Activated naive CD8-positive, alpha-beta T cell (primary cell): ENCODE results near the gene GID8.

ENCODE experiments used
- H3K27ac Mint-ChIP-seq: one replicate; pipeline ENCODE4 v1.8.0; 2021; ENCODE audit warnings: mixed read lengths
- H3K27me3 Mint-ChIP-seq: one replicate; pipeline ENCODE4 v1.8.0; 2021; ENCODE audit warnings: mixed read lengths
- H3K36me3 Mint-ChIP-seq: one replicate; pipeline ENCODE4 v1.8.0; 2021; ENCODE audit warnings: mixed read lengths
- H3K4me1 Mint-ChIP-seq: one replicate; pipeline ENCODE4 v1.8.0; 2021; ENCODE audit warnings: low read depth, mixed read lengths
- H3K4me3 Mint-ChIP-seq: one replicate; pipeline ENCODE4 v1.8.0; 2021; ENCODE audit warnings: mild to moderate bottlenecking, mixed read lengths
- H3K9me3 Mint-ChIP-seq: one replicate; pipeline ENCODE4 v1.8.0; 2021; ENCODE audit warnings: low read depth, mixed read lengths

GID8 gene

DNA sequence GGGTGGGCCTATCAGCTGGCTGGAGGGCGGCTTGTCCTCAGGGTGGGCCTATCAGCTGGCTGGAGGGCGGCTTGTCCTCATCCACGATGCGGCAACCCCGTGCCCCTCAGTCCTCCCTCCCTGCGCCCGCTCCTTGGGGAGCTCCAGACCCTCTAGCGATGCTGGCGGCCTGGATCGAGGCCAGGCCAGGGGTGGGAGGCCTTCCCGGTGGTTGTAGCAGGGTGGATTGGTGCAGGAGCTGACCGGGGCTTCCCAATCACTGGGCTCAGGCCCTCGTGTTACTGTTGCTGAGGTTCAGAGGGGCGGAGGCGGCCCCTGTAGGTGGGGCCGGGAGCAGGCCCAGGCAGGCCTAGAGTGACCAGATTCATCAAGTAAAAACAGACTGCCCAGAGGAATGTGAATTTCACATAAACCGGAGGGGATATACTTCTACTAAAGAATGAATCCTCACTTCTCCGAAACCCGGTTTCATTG is 23.4 kb downstream of the GID8 start:
- H3K4me3 Mint-ChIP-seq = no peak overlapping the region
- no peak overlapping the region for H3K27ac Mint-ChIP-seq
- no peaks in the 10 kb centered on the region for H3K27me3 Mint-ChIP-seq
- no peaks in the 10 kb centered on the region for H3K9me3 Mint-ChIP-seq
- peaks cover 7% of the 10 kb centered on the region for H3K4me1 Mint-ChIP-seq
- no peaks in the 10 kb centered on the region for H3K36me3 Mint-ChIP-seq

DNA sequence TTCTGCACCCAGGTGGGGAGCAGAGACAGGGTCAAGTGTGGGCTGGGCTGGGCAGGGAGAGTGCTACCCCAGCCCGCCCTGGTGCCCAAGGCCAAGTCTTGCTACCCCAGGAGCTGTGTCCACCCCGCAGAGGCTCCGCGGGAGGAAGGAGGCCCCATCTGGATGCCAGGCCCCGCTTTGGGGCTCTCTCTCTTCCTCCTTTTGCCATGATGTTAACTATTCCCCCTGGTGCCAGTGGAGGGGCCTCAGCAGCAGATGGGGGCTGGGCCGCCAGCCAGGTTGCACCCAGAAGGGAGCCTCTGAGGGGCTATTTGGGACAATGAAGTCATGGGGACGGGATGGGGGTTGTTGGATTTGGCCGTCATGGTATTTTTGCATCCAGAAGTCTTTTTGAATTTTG is 23.9 kb downstream of the GID8 start:
- H3K4me1 Mint-ChIP-seq = peaks cover 7% of the 10 kb centered on the region
- H3K27me3 Mint-ChIP-seq = no peaks in the 10 kb centered on the region
- H3K27ac Mint-ChIP-seq = no peak overlapping the region
- no peaks in the 10 kb centered on the region for H3K36me3 Mint-ChIP-seq
- H3K4me3 Mint-ChIP-seq = no peak overlapping the region
- no peaks in the 10 kb centered on the region for H3K9me3 Mint-ChIP-seq

DNA sequence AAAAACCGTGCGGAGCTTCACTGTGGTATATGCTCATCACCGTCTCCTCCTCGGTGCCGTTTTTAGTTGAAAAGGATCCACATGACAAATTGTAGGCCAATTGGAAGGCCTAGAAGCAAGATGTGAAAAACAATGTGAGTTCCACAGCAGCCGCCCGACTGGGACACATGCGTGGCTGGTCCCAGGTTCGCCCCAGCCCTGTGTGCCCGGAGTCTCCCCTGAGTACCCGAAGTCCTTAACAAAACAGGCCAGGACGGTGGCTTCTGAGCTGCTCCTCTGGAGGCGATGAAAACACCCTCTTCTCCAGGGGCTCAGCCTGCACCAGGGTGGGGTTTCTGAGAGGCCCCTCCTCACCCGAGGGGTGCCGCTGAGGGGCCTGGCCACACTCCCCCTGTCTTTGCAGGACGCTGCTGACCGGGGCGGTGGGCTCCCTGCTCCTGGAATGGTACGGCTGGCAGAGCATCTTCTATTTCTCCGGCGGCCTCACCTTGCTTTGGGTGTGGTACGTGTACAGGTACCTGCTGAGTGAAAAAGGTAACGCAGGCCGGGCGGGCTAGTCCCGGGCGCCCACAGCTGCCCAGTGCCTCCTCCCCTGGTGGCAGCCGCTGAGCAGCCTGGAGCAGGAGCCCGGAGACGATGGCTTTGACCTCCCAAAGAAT is 24.4 kb downstream of the GID8 start:
- no peaks in the 10 kb centered on the region for H3K9me3 Mint-ChIP-seq
- H3K4me3 Mint-ChIP-seq = no peak overlapping the region

DNA sequence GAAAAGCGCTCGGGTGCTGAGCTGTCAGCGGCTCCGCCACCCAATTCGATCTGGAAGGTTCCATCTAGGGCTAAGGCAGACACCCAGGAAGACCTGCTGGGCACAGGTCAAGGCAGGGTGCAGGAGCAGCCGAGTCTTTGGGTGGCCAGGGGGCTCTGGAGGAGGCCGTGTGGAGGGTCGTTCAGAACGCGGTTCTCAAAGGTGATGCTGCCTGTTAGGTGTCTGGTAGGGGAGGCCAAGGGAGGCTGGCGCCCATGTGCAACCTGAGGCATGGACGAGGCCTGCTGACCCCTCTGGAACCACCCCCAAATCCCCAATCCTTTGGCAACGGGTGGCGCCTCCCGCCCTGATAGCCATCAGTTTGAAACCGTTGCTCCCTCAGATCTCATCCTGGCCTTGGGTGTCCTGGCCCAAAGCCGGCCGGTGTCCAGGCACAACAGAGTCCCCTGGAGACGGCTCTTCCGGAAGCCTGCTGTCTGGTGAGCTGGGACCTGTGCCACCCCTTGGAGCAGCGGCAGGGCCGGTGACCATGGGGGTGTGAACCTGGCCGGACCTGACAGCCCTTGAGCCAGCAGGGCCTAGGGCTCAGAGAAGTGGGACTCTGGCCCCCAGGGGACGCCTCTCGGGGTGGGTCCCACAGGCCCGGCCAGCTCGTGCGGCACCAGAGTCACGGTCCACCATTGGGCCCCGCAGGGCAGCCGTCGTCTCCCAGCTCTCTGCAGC is 25.1 kb downstream of the GID8 start:
- no peaks in the 10 kb centered on the region for H3K36me3 Mint-ChIP-seq
- H3K27ac Mint-ChIP-seq = no peak overlapping the region
- H3K27me3 Mint-ChIP-seq = no peaks in the 10 kb centered on the region
- peaks cover 7% of the 10 kb centered on the region for H3K4me1 Mint-ChIP-seq
- H3K9me3 Mint-ChIP-seq = no peaks in the 10 kb centered on the region
- H3K4me3 Mint-ChIP-seq = no peak overlapping the region

More for the DNA sequence above, 24.4 kb downstream of the GID8 start:
- Mint-ChIP-seq H3K4me1 (peaks cover 7% of the 10 kb centered on the region), H3K36me3 (no peaks in the 10 kb centered on the region), H3K27me3 (no peaks in the 10 kb centered on the region), H3K27ac (no peak overlapping the region)

DNA sequence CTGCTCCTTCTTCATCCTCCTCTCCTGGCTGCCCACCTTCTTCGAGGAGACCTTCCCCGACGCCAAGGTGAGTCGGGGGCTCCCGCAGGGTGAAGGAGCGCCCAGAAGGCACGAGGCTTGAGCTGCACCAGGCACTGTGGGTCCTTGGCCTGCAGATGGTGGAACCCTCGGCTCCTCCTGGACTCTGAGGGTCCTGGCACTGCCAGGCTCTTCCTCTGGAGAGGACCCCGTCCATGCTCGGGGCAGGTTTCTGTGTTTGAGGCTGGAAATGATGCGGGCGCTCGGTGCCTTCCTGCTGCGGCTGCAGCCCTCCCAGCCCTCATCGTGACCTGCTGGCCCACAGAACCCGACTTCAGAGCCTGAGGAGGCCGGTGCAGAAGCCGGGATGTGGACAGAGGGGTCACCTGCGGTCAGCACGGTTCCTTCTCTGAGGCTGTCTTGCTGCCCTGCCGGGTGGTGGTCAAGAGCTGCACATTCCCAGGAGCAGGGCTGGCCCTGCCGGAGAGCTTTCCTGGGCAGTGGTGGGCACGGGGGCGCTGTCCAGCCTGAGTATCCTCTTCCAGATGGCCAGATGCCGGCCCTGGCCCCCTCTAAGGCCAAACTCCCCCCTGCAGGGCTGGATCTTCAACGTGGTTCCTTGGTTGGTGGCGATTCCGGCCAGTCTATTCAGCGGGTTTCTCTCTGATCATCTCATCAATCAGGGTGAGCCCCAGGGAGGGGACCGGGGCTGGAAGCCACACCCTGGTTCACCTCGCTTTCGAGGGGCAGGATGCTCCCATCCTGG is 25.9 kb downstream of the GID8 start:
- Mint-ChIP-seq H3K27ac (no peak overlapping the region), H3K4me1 (peaks cover 5% of the 10 kb centered on the region), H3K9me3 (no peaks in the 10 kb centered on the region), H3K27me3 (no peaks in the 10 kb centered on the region), H3K4me3 (no peak overlapping the region), H3K36me3 (no peaks in the 10 kb centered on the region)

DNA sequence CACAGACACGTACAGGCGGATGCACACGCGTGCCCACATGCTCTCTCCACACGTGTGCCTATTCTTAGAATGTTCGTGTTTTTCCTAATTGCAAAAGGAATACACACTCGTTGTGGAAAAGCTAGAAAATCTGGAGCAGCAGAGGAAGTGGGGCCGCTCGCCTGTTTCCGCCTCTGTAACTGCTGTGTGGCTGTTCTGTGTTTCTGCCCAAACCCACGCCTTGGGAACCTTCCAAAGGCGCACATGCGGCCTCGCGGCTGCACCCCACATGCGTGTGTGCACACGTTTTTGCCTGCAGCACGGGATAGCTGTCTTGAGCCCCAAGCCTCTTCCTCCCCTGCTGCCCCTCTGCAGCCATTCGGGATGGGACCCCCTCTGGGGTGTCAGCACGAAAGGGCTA is 26.8 kb downstream of the GID8 start:
- no peaks in the 10 kb centered on the region for H3K36me3 Mint-ChIP-seq
- H3K4me3 Mint-ChIP-seq = no peak overlapping the region
- H3K27ac Mint-ChIP-seq = no peak overlapping the region
- no peaks in the 10 kb centered on the region for H3K27me3 Mint-ChIP-seq
- H3K9me3 Mint-ChIP-seq = no peaks in the 10 kb centered on the region
- peaks cover 3% of the 10 kb centered on the region for H3K4me1 Mint-ChIP-seq

DNA sequence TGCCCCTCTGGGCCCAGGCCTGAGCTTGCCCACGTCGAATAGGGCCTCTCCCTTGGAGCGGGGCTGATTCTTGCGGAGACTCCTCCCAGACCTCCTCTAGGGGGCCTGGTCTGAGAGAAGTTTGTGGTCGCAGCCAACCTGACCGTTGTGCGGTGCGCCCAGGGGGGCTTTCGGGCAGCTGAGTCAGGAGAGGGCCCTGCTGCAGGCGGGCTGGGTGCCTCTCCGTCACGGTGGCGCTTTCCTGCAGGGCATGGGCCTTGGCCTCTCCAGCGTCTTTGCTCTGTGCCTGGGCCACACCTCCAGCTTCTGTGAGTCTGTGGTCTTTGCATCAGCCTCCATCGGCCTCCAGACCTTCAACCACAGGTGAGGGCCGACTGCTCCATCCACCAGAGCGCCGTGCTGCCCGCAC is 27.4 kb downstream of the GID8 start:
- Mint-ChIP-seq H3K36me3 (no peaks in the 10 kb centered on the region), H3K27me3 (no peaks in the 10 kb centered on the region), H3K9me3 (no peaks in the 10 kb centered on the region), H3K4me3 (no peak overlapping the region), H3K4me1 (no peaks in the 10 kb centered on the region), H3K27ac (no peak overlapping the region)

DNA sequence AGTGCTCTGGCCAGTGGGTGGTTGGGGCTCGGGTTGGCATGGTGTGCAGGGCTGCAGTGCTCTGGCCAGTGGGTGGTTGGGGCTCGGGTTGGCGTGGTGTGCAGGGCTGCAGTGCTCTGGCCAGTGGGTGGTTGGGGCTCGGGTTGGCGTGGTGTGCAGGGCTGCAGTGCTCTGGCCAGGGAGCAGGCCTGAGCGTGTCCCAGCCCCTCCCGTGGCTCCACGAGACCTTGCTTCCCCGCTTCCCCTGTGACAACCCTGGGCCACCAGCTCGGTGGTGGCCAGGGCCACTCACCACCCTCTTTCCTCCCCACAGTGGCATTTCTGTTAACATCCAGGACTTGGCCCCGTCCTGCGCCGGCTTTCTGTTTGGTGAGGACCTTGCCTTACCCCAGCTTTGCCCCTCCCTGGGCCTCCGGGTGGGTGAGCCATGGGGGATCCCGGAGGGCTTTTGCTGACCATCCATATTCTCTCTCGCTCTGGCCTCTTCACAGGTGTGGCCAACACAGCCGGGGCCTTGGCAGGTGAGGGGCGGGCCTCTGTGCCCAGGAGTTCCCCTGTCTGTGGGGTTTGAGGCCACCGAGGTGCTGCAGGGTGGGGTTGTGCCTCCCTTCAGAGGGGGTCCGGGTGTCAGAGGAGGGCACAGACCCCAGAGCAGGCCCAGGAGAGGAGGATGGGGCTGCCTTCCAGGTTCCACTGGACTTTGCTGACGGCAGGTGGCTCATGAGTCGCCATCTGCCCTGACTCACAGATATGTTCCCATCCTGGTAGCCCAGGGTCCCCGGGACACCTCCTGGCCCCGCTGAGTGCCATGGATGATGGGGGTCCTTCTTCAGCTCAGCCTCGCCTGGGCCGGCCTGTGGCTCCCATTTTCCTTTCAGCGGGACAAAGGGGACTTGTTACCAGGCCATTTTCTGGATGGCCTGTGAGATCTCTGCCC is 28.5 kb downstream of the GID8 start:
- H3K27me3 Mint-ChIP-seq = peaks cover 2% of the 10 kb centered on the region
- H3K9me3 Mint-ChIP-seq = no peaks in the 10 kb centered on the region
- H3K4me1 Mint-ChIP-seq = peaks cover 2% of the 10 kb centered on the region
- H3K36me3 Mint-ChIP-seq = no peaks in the 10 kb centered on the region
- no peak overlapping the region for H3K4me3 Mint-ChIP-seq
- no peak overlapping the region for H3K27ac Mint-ChIP-seq

DNA sequence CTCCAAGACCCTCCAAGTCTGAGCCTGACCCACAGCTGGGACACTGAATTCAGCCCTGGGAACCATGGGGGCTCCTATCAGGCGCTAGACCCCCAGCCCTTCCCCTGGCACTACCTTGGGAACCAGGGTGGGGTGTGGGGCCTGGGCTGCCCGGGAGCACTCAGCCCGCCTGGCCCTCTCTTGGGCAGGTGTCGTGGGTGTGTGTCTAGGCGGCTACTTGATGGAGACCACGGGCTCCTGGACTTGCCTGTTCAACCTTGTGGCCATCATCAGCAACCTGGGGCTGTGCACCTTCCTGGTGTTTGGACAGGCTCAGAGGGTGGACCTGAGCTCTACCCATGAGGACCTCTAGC is 29.2 kb downstream of the GID8 start:
- Mint-ChIP-seq H3K4me1 (peaks cover 9% of the 10 kb centered on the region), H3K4me3 (no peak overlapping the region), H3K36me3 (no peaks in the 10 kb centered on the region), H3K9me3 (no peaks in the 10 kb centered on the region), H3K27ac (no peak overlapping the region), H3K27me3 (peaks cover 8% of the 10 kb centered on the region)

DNA sequence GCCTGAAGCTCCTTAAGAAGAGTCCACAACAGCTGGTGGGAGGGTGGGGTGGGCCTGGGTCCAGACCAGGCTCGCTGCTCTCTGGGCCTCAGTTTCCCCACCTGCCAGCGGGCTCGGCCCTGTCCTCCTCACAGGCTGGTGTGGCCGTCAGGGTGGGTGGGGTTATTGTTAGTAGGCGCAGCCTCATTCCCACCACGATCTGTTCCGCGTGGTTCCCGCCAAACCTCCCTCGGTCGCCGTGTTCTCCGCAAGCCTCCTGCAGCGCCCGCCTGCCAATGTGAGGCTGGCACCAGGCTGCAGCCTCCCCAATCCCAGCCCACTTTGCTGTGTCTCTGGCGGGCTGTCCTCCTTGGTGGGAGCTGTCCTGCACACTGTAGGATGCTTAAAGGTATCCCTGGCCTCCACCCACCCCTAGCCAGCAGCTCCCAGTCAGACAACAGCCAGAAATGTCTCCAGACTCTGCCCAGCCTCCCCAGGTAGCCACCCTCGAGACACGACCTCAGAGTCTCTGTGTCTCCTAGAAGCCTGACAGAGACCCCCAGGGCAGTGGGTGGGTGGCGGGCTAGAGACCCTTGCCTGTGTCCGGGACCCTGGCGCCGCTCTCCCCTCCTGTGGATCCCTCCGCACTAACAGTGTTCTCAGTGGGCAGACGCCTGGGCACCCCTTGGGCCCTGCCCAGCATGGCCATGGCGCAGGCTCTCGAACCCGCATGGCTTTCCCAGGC is 29.8 kb downstream of the GID8 start:
- H3K4me3 Mint-ChIP-seq = no peak overlapping the region
- no peaks in the 10 kb centered on the region for H3K36me3 Mint-ChIP-seq
- no peak overlapping the region for H3K27ac Mint-ChIP-seq
- peaks cover 11% of the 10 kb centered on the region for H3K27me3 Mint-ChIP-seq
- peaks cover 13% of the 10 kb centered on the region for H3K4me1 Mint-ChIP-seq
- no peaks in the 10 kb centered on the region for H3K9me3 Mint-ChIP-seq

DNA sequence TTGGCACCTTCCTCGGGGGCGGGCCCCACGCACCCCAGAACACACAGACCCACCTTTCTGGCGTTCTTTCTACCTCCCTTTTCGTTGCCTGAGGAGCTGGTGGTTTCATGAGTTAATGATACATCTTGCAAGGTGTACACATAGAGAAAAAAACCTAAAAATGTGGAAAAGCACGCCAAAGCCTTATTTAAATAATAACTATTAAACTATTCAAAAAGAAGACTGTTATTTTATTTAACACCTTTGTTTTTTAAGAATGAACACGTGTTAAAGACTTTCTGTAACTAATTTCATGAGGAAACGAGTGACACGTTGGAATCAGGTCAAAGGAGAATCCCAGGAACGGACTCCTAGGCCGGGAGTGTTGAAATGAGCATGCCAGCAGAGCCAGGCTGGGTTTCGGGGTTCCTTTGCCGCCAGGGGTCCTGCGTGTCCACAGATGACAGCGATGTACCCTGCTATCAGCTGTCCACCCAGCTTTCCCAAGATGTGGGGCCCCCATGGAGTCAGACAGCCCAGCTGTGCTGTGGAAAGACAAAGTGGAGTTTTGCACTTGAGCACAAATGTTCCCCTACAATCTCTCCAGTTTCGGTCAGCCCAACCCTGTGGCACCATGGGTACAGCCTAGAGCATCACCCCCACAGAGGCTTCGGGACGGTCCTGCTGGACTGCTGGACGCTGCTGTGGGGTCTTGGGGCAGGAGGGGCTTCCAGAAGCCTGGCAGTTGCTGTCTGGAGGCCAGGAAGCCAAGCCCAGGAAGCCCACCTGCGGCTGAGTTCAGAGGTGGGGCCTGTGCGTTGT is 30.6 kb downstream of the GID8 start:
- Mint-ChIP-seq H3K27me3 (peaks cover 11% of the 10 kb centered on the region), H3K4me1 (peaks cover 13% of the 10 kb centered on the region), H3K4me3 (no peak overlapping the region), H3K9me3 (no peaks in the 10 kb centered on the region), H3K36me3 (no peaks in the 10 kb centered on the region), H3K27ac (no peak overlapping the region)

DNA sequence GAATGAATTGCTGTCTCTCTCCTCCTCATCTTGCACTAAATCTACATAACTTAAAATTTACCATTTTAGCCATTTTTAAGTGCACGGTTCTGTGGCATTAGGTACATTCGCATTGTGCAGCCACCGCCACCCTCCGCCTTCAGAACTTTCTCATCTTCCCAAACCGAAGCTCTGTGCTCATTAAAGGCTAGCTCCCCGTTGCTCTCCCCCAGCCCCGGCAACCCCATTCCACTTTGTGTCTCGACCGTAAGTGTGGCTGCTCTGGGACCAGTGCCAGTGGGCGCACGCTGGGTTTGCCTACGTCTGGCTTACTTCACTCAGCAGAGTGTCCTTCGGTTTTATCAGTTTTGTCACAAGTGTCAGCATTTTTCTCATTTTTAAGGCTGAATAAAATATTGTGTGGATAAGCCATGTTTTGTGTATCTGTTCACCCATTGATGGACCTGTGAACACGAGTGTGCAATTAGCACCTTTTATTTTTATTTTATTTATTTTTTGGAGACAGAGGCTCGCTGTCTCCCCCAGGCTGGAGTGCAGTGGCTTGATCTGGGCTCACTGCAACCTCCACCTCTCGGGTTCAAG is 31.3 kb downstream of the GID8 start:
- H3K4me3 Mint-ChIP-seq = no peak overlapping the region
- H3K27me3 Mint-ChIP-seq = peaks cover 14% of the 10 kb centered on the region

DNA sequence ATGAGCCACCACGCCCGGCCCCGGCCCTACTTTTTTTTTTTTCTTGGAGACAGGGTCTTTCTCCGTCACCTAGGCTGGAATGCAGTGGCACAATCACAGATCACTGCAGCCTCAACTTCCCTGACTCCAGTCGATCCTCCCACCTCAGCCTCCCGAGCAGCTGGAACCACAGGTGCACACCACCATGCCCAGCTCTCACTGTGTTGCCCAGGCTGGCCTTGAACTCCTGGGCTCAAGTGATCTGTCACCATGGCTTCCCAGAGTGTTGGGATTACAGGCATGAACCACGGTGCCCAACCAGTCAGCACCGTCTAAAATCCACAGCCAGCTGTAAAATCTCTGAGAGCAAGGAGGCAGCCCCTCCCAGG is 32.0 kb downstream of the GID8 start:
- peaks cover 14% of the 10 kb centered on the region for H3K27me3 Mint-ChIP-seq
- no peaks in the 10 kb centered on the region for H3K9me3 Mint-ChIP-seq
- no peak overlapping the region for H3K4me3 Mint-ChIP-seq
- H3K27ac Mint-ChIP-seq = no peak overlapping the region
- H3K4me1 Mint-ChIP-seq = peaks cover 15% of the 10 kb centered on the region
- no peaks in the 10 kb centered on the region for H3K36me3 Mint-ChIP-seq

More for the DNA sequence above, 31.3 kb downstream of the GID8 start:
- Mint-ChIP-seq H3K36me3 (no peaks in the 10 kb centered on the region), H3K4me1 (peaks cover 15% of the 10 kb centered on the region), H3K27ac (no peak overlapping the region), H3K9me3 (no peaks in the 10 kb centered on the region)
